Heart right ventricle (tissue), 16 donors: ENCODE measurements around the gene RPSA. TPM values are rescaled to one million over a fixed set of nuclear protein-coding genes. Genes with fewer than 3 reads are reported as not detected.
"Not testable (repeated sequence)": the region's sequence is repeated elsewhere in the genome, so short reads cannot be mapped to it uniquely, and the experiment has no call there.

Experiments
- ATAC-seq, 8 donors: fragments of 200-7000 bp; cut with Tn5 transposase; one replicate each; pipeline ENCODE4 v1.9.1; 2020; ENCODE audit warnings: mild to moderate bottlenecking in 8 of 8, moderate library complexity in 8 of 8, moderate number of reproducible peaks in 1 of 8
- DNase-seq, 2 donors: peaks; one replicate each; pipeline ENCODE4 v3.0.0-alpha.2; 2020
- H3K27ac ChIP-seq, 10 donors: fragments of 200-600 bp; sonication (generic) in 2 of 10; one replicate each; pipeline versions ENCODE4 v1.5.0 to v1.8.0; 2020 to 2022; ENCODE audit warnings: mild to moderate bottlenecking in 3 of 10
- H3K27me3 ChIP-seq, 7 donors: fragments of 200-600 bp; one replicate each; pipeline ENCODE4 v1.8.0; 2021 to 2022; ENCODE audit warnings: mild to moderate bottlenecking in 2 of 7
- H3K36me3 ChIP-seq, 9 donors: fragments of 200-600 bp; sonication (generic) in 1 of 9; one replicate each; pipeline versions ENCODE4 v1.5.0 to v1.8.0; 2020 to 2022; ENCODE audit warnings: mild to moderate bottlenecking in 2 of 9
- H3K4me1 ChIP-seq, 9 donors: fragments of 200-600 bp; sonication (generic) in 1 of 9; one replicate each; pipeline versions ENCODE4 v1.5.0 to v1.8.0; 2020 to 2022; ENCODE audit warnings: mild to moderate bottlenecking in 4 of 9
- H3K4me3 ChIP-seq, 10 donors: fragments of 200-600 bp; sonication (generic) in 2 of 10; one replicate each; pipeline versions ENCODE4 v1.5.0 to v1.8.0; 2020 to 2022; ENCODE audit warnings: mild to moderate bottlenecking in 7 of 10, moderate library complexity in 2 of 10
- H3K9me3 ChIP-seq, 11 donors: fragments of 200-600 bp in 10 of 11; sonication (generic) in 2 of 11; one replicate each; pipeline versions ENCODE4 v1.5.0 to v1.8.0; 2013 to 2022; ENCODE audit warnings: mild to moderate bottlenecking in 2 of 11, control low read depth in 1 of 11, moderate library complexity in 1 of 11
- CTCF ChIP-seq, 9 donors: fragments of 200-600 bp; sonication (generic) in 2 of 9; IDR thresholded peaks; one replicate each; pipeline versions ENCODE4 v1.5.0 to v1.8.0; 2021 to 2022; ENCODE audit warnings: antibody characterized with exemption in 9 of 9, mild to moderate bottlenecking in 5 of 9, moderate library complexity in 1 of 9
- WGBS, 2 donors: extraction: QIAGEN DNeasy Blood & Tissue Kit; methylation state at CpG; one replicate each; pipeline ENCODE4 v1.1.7; 2013; ENCODE audit warnings: inconsistent platforms in 1 of 2; 5-methylcytosine and 5-hydroxymethylcytosine counted together
- intact Hi-C, 10 donors: fragments of 100-400 bp; cut with DNase I; formaldehyde crosslinking; loops; one replicate each; pipeline versions ENCODE4 v1.11.1 to v1.14.2; 2022
- polyA plus RNA-seq, 2 donors: library from polyadenylated mRNA; stranded (reverse); fragments of 200-250 nt; gene quantifications; one replicate each; pipeline ENCODE4 v1.2.3, GENCODE V29; 2013
- total RNA-seq, 10 donors: library from RNA; stranded (reverse); fragmentation: NEBNext Ultra II Directional in 3 of 10; extraction: Animal tissue kit (Norgen Biotek cat#: 25700) in 3 of 10; gene quantifications; one replicate each; pipeline versions ENCODE4 v1.2.1 to v1.2.4, GENCODE V29; 2021 to 2023
- donor health status: Arrhythmogenic right ventricular cardiomyopathy.
- donor health status: ischemic (EF 13 %, LVEDD 7.1; RV severe dilation, severe dysfunction).
- donor health status: healthy with polysubstance abuse.
- donor health status: DM: no; HTN: yes; CAD: no.
- donor health status: DM: no; HTN: no; CAD: no.
- donor health status: ischemic (EF 25% LVEDD 6.9; RV normal size, moderate dysfunction).
- donor health status: ischemic (EF 25% LVEDD 5.7; RV mildly dilated, moderate dysfunction).
- donor health status: healthy.
- donor health status: DM: yes; HTN: yes; CAD: no.
- donor health status: Ischemic cardiomyopathy.
- donor health status: ischemic (EF 35%, LVEDD 5.7; RV mildly dilated, moderate dysfunction).
- donor health status: nonischemic (EF 11% LVEDD 7.7; RV severe dilation, severe dysfunction).
- donor health status: DM: yes; HTN: yes; CAD: no.
- donor health status: PGD.
- donor health status: ischemic (EF 29% LVEDD 5.4; RV normal size, mild dysfunction).
- donor health status: nonischemic (EF 23%, LVEDD 6.1; RV moderate dilation, normal function).

Gene RPSA
- total and polyA plus RNA-seq, 12 donors: 350 to 1,493 (median 410) TPM

- Histone ChIP-seq H3K4me3 (no peak overlapping the region), H3K27me3 (peaks cover 0 to 9% (median 0%) of the 10 kb centered on the region in 7 donors), H3K4me1 (peaks cover 0 to 5% (median 0%) of the 10 kb centered on the region in 9 donors), H3K36me3 (no peaks in the 10 kb centered on the region), H3K27ac (no peak overlapping the region), H3K9me3 (no peaks in the 10 kb centered on the region)
- no peak for TF ChIP-seq CTCF (IDR thresholded peaks at IDR 0.05)
- intact Hi-C loops: loop anchor here in 8 of 10 donors (2.0 to 10.0 kb wide), 4 partner anchors 37 to 49 kb away; no protein-coding TSS in a partner anchor
- DNase-seq: no peak
- ATAC-seq: no peak
- WGBS, 2 donors: 61 to 79% methylated on average over 3 of the region's 3 CpGs
Observed at GRCh38 chr3:39449796-39450195, 43.3 kb downstream of the RPSA start.

- no peak for DNase-seq
- 59 to 68% methylated on average over 1 of the region's 1 CpG for WGBS, 2 donors
- no peak for ATAC-seq
- no peak for TF ChIP-seq CTCF (IDR thresholded peaks at IDR 0.05)
- Histone ChIP-seq H3K27me3 (peaks cover 0 to 22% (median 3%) of the 10 kb centered on the region in 7 donors), H3K4me3 (no peak overlapping the region), H3K4me1 (no peaks in the 10 kb centered on the region), H3K36me3 (no peaks in the 10 kb centered on the region), H3K9me3 (no peaks in the 10 kb centered on the region), H3K27ac (no peak overlapping the region)
- intact Hi-C loops: loop anchor here in 1 of 10 donors (5.0 kb wide), 1 partner anchor 44 kb away; no protein-coding TSS in a partner anchor
Observed at GRCh38 chr3:39453134-39453533, 46.6 kb downstream of the RPSA start.

GRCh38 chr3:39453872-39454271, 47.4 kb downstream of the RPSA start:
- DNase-seq, H3K4me1 ChIP-seq, H3K4me3 ChIP-seq, ATAC-seq, H3K9me3 ChIP-seq, H3K36me3 ChIP-seq, H3K27ac ChIP-seq: not testable (repeated sequence)
- H3K27me3 ChIP-seq: peaks cover 0 to 24% (median 4%) of the 10 kb centered on the region in 7 donors
- 91% methylated on average over 7 of the region's 7 CpGs for WGBS, 2 donors
- intact Hi-C loops: loop anchor here in 1 of 10 donors (5.0 kb wide), 1 partner anchor 43 kb away; no protein-coding TSS in a partner anchor

GRCh38 chr3:39454591-39455217, 48.2 kb downstream of the RPSA start:
- DNase-seq (no peak), ATAC-seq (no peak)
- no peaks in the 10 kb centered on the region for H3K4me1 ChIP-seq
- H3K27me3 ChIP-seq: peaks cover 0 to 29% (median 5%) of the 10 kb centered on the region in 7 donors
- H3K9me3 ChIP-seq: no peaks in the 10 kb centered on the region
- no peak overlapping the region for H3K4me3 ChIP-seq
- no peak overlapping the region for H3K27ac ChIP-seq
- intact Hi-C loops: loop anchor here in 1 of 10 donors (5.0 kb wide), 1 partner anchor 43 kb away; no protein-coding TSS in a partner anchor
- TF ChIP-seq CTCF (IDR thresholded peaks at IDR 0.05): no peak
- 48 to 49% methylated on average over 3 of the region's 3 CpGs for WGBS, 2 donors
- H3K36me3 ChIP-seq: no peaks in the 10 kb centered on the region

GRCh38 chr3:39456159-39456558, 49.6 kb downstream of the RPSA start:
- H3K9me3 ChIP-seq: no peaks in the 10 kb centered on the region
- 95 to 97% methylated on average over 20 of the region's 20 CpGs for WGBS, 2 donors
- intact Hi-C loops: no loop called here
- no peak for ATAC-seq
- no peak overlapping the region for H3K4me3 ChIP-seq
- no peak for TF ChIP-seq CTCF (IDR thresholded peaks at IDR 0.05)
- peaks cover 0 to 32% (median 5%) of the 10 kb centered on the region in 7 donors for H3K27me3 ChIP-seq
- no peak for DNase-seq
- no peak overlapping the region for H3K27ac ChIP-seq
- no peaks in the 10 kb centered on the region for H3K4me1 ChIP-seq
- H3K36me3 ChIP-seq: no peaks in the 10 kb centered on the region
